Sigmoid colon (tissue), 4 donors: ENCODE measurements around the gene DDX39A.
"Not testable (repeated sequence)": the region's sequence is repeated elsewhere in the genome, so short reads cannot be mapped to it uniquely, and the experiment has no call there.

ENCODE experiments used
- CTCF ChIP-seq, 4 experiments: fragments of 450-650 bp in 3 of 4; fragments of 200-600 bp in 1 of 4; IDR thresholded peaks; one replicate each; pipeline ENCODE4 v1.5.1; 2016 to 2019; ENCODE audit warnings: antibody characterized with exemption in 4 of 4, mild to moderate bottlenecking in 3 of 4, moderate library complexity in 2 of 4
- EP300 ChIP-seq, 4 donors: sonication (generic); formaldehyde crosslinking; IDR thresholded peaks; one replicate each; pipeline ENCODE4 v1.6.1; 2017; ENCODE audit warnings: antibody characterized with exemption in 4 of 4

GRCh38 chr19:14372384-14373077 is 46.6 kb downstream of the DDX39A start:
- not testable (repeated sequence) for TF ChIP-seq CTCF, EP300 (IDR thresholded peaks at IDR 0.05)
